Activated CD8-positive, alpha-beta memory T cell treated with anti-CD3 and anti-CD28 coated beads for 1 hour (primary cell): ENCODE data around the gene RIBC1.
A peak's percentile ranks its signal among the peaks of the same experiment; 100 is the strongest.
"Not testable (repeated sequence)": the region's sequence is repeated elsewhere in the genome, so short reads cannot be mapped to it uniquely, and the experiment has no call there.

Source experiments
- DNase-seq, 2 donors: peaks; one replicate each; pipeline ENCODE4 v3.0.0-alpha.2; 2020; ENCODE audit warnings: low read depth in 1 of 2; ENCODE audit errors: extremely low read depth in 1 of 2

Gene RIBC1

GRCh38 chrX:53435997-53436396, 13.3 kb downstream of the RIBC1 start:
- peak in 1 of 2 donors; percentile 23 for DNase-seq

GRCh38 chrX:53437206-53437605, 14.5 kb downstream of the RIBC1 start:
- DNase-seq, result no peak

DNA sequence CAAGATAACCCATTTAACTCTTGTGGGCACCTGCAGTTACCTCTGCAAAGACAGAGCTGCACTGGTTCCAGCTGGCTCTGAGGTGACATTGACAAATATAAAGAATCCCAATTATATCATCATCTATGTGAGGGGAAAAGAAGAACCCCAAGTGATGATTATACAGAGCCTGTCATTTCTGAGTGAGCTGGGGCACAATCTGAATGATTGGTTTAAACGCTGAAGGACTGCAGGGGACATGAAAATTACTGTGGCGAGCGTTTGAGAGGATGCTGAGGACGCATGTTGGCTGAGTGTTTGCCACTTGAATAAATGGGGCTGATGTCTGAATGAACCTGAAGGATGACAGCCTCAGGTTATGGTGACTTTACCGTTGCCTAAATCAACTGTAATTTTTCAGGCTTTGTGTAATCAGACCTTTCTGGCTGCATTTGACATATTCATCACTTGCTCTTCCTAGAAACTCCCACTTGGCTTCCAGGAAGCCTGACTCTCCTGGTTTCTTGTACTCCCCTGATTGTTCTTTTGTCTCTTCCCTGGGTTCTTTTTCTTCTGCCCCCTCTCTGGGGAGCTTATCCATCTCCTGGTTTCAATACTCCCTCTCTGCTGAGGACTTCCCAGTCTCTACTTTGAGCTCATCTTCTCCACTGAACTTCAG, 15.6 kb downstream of the RIBC1 start:
- no peak for DNase-seq

DNA sequence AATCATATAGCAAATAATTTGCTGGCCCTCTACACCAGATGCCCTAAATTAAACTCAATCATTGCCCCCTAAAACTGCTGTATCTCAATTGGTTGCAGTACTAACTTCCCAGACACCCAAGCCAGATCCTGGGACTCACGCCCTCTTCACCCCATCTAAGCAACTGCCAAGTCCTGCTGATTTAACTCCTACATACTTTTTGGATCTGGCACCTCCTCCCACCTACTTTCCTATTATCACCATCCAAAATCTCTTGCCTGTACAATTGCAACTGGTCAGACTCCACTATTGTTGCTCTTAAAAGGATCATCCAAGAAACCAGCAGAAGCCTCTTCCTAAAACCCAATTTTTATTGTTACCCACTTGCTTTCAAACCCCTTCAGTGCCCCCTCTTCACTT, 16.2 kb downstream of the RIBC1 start:
- no peak for DNase-seq

- DNase-seq, result no peak
Measured at GRCh38 chrX:53440101-53440500, 17.4 kb downstream of the RIBC1 start.

- peak in 1 of 2 donors; percentile 8 for DNase-seq
Measured at GRCh38 chrX:53440621-53441517, 18.2 kb downstream of the RIBC1 start.

- peak; percentile 25 to 54 for DNase-seq
Measured at GRCh38 chrX:53441531-53442321, 19.1 kb downstream of the RIBC1 start.

DNA sequence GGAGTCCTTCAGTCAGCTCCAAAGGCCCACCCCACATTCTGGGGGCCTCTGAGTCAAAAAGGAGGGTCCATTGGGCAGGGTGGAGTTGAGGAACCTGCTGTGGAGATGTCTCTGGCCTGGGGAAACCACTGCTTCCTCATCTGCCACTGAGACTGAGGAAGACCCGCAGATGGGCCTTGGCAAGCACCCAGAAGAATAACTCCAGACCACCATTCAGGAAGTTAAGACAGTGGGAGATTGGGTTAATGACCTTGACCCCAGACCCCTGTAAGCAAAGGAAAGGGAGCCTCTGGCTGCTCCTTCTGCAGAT, 19.6 kb downstream of the RIBC1 start:
- no peak for DNase-seq

GRCh38 chrX:53445977-53446376, 23.3 kb downstream of the RIBC1 start:
- DNase-seq, result no peak

DNA sequence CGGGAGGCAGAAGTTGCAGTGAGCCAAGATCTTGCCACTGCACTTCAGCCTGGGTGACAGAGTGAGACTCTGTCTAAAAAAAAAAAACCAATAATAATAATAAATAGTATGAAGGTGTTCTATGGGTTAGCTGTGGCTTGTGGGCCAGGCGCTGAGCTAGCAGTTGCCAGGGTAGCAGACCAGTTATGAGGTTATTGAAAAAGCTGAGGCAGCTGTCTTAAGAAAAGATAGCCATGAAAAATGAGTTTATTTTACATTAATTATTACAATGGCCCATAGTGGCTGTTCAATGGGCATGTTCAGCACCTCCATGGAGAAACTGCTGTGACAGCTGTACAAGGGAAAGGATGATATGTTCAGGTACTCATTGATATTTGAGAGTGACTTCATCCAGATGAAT, 24.8 kb downstream of the RIBC1 start:
- DNase-seq, result no peak

DNA sequence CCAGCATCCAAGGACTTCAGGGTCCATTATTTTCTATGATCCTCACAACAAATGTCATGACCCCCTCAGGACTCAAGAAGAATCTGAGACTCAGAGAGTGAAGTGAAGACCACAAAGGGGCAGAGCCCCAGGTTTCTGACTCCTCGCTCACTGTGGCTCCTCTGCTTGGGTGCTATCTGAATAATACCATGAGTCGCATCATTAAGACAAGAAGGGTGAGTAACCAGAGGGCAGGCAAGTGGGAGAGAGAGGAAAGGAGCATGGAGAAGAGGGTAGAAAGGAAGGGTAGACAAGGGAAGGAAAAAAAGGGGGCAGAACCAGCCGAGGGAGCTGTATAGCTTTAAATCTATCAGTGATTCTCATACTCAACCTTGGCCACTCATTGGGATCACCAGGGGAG, 27.0 kb downstream of the RIBC1 start:
- no peak for DNase-seq

- DNase-seq, result no peak
Measured at GRCh38 chrX:53452812-53453211, 30.1 kb downstream of the RIBC1 start.

DNA sequence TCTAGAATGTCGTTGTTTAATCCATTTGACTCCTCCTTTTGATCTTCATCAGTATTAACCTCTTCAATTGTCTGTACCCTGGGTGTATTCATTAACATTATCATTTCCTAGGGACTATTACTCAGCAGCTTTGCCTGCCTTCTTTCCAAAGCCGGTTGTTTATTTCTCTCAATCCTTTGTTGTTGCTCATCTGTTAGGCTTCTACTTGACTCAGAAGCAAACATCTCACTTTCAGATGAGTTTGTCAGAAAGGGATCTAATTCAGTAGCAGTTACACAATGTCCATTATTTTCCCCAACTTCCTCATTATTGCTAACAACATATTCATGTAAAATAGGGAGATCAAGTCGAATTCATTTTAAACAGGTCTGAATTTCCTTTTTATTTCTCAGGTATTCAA, 33.6 kb downstream of the RIBC1 start:
- no peak for DNase-seq

- DNase-seq, result no peak
Measured at GRCh38 chrX:53458082-53458481, 35.4 kb downstream of the RIBC1 start.

GRCh38 chrX:53468659-53469058, 46.0 kb downstream of the RIBC1 start:
- not testable (repeated sequence) for DNase-seq

- DNase-seq, result no peak
Measured at GRCh38 chrX:53471346-53471745, 48.7 kb downstream of the RIBC1 start.

DNA sequence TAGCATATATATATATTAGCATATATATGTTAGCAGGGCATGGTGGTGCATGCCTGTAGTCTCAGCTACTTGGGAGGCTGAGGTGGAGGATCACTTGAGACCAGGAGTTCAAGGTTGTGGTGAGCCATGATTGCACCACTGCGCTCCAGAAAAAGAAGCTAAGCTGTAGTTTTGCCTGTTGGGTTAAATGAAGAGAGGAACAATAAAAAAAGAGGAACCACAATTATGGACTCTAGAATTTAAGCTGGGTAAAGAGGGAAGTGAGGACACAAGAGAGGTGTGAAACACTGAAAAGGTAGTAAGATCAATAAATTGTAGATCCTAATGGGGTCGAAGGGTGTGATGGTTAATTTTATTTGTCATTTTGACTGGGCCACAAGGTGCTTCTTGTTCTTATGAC, 52.0 kb downstream of the RIBC1 start:
- DNase-seq, result no peak

GRCh38 chrX:53476371-53476770, 53.7 kb downstream of the RIBC1 start:
- no peak for DNase-seq

DNA sequence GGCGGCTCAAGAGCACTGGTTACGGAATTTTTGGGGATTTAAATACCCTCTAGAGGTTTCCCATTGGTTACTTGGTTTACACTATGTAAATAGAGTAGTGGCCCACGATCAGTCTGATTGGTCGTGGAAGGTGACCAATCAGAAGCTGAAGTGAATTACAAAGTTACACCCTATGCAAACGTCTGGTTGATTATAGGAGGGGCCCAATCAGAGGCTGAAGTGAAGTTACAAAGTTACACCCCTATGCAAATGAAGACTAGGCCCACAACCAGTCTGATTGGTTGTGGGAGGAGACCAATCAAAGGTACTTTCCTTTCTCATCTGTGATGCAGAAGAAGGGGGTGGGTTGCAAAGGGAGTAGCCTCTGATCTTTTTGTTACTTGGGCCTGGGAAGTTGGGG, 56.6 kb downstream of the RIBC1 start:
- DNase-seq, result no peak
